ENCODE measurements around the gene FCER2. TPM values are rescaled to one million over a fixed set of nuclear protein-coding genes. Genes with fewer than 3 reads are reported as not detected.

The FCER2 gene
- total RNA-seq, 1 donor from 2014 or later = not detected

GRCh38 chr19:7738023-7738422, 36.1 kb upstream of the FCER2 start:
- Mint-ChIP-seq H3K4me3 (ENCODE audit: low read depth) (no peak overlapping the region), H3K27me3 (peaks cover 83% of the 10 kb centered on the region), H3K4me1 (ENCODE audit: low read depth) (no peaks in the 10 kb centered on the region), H3K27ac (no peak overlapping the region), H3K9me3 (ENCODE audit: low read depth) (no peaks in the 10 kb centered on the region), H3K36me3 (ENCODE audit: insufficient read depth) (no peaks in the 10 kb centered on the region)
- no peak for TF ChIP-seq CTCF (IDR thresholded peaks at IDR 0.05; ENCODE audit: unreplicated experiment)
- no peak for DNase-seq (ENCODE audit: low spot score, unreplicated experiment)

GRCh38 chr19:7737215-7737614, 35.3 kb upstream of the FCER2 start:
- Mint-ChIP-seq H3K4me1 (ENCODE audit: low read depth) (no peaks in the 10 kb centered on the region), H3K27me3 (peaks cover 85% of the 10 kb centered on the region), H3K36me3 (ENCODE audit: insufficient read depth) (no peaks in the 10 kb centered on the region), H3K9me3 (ENCODE audit: low read depth) (no peaks in the 10 kb centered on the region), H3K27ac (no peak overlapping the region), H3K4me3 (ENCODE audit: low read depth) (no peak overlapping the region)
- TF ChIP-seq CTCF (IDR thresholded peaks at IDR 0.05; ENCODE audit: unreplicated experiment) = no peak
- DNase-seq (ENCODE audit: low spot score, unreplicated experiment) = no peak

GRCh38 chr19:7736148-7736547, 34.2 kb upstream of the FCER2 start:
- Mint-ChIP-seq H3K27me3 (peaks cover 88% of the 10 kb centered on the region), H3K27ac (no peak overlapping the region), H3K4me3 (ENCODE audit: low read depth) (no peak overlapping the region), H3K4me1 (ENCODE audit: low read depth) (no peaks in the 10 kb centered on the region), H3K9me3 (ENCODE audit: low read depth) (no peaks in the 10 kb centered on the region), H3K36me3 (ENCODE audit: insufficient read depth) (no peaks in the 10 kb centered on the region)
- no peak for TF ChIP-seq CTCF (IDR thresholded peaks at IDR 0.05; ENCODE audit: unreplicated experiment)
- no peak for DNase-seq (ENCODE audit: low spot score, unreplicated experiment)

GRCh38 chr19:7734220-7735203, 32.6 kb upstream of the FCER2 start:
- Mint-ChIP-seq H3K4me1 (ENCODE audit: low read depth) (no peaks in the 10 kb centered on the region), H3K36me3 (ENCODE audit: insufficient read depth) (no peaks in the 10 kb centered on the region), H3K4me3 (ENCODE audit: low read depth) (no peak overlapping the region), H3K27me3 (peaks cover 83% of the 10 kb centered on the region), H3K27ac (peak overlapping the region; percentile 0), H3K9me3 (ENCODE audit: low read depth) (no peaks in the 10 kb centered on the region)
- DNase-seq (ENCODE audit: low spot score, unreplicated experiment) = no peak
- TF ChIP-seq CTCF (IDR thresholded peaks at IDR 0.05; ENCODE audit: unreplicated experiment) = no peak

GRCh38 chr19:7733376-7733775, 31.4 kb upstream of the FCER2 start:
- H3K4me3 Mint-ChIP-seq (ENCODE audit: low read depth) = no peak overlapping the region
- TF ChIP-seq CTCF (IDR thresholded peaks at IDR 0.05; ENCODE audit: unreplicated experiment) = no peak
- H3K9me3 Mint-ChIP-seq (ENCODE audit: low read depth) = no peaks in the 10 kb centered on the region
- no peak overlapping the region for H3K27ac Mint-ChIP-seq
- H3K27me3 Mint-ChIP-seq = peaks cover 85% of the 10 kb centered on the region
- no peaks in the 10 kb centered on the region for H3K36me3 Mint-ChIP-seq (ENCODE audit: insufficient read depth)
- DNase-seq (ENCODE audit: low spot score, unreplicated experiment) = no peak
- H3K4me1 Mint-ChIP-seq (ENCODE audit: low read depth) = no peaks in the 10 kb centered on the region

All from progenitor cell of endocrine pancreas (in vitro differentiated cells).